Activated T-cell treated with anti-CD3 and anti-CD28 coated beads for 48 hours (primary cell): ENCODE measurements around the gene COL20A1.
"Not testable (repeated sequence)": the region's sequence is repeated elsewhere in the genome, so short reads cannot be mapped to it uniquely, and the experiment has no call there.

Experiments
- DNase-seq: peaks from one replicate; pipeline ENCODE4 v3.0.0-alpha.2; 2020; ENCODE audit warnings: low read depth

COL20A1 gene

GRCh38 chr20:63291811-63292210 is 1.2 kb upstream of the COL20A1 start:
- no peak for DNase-seq

DNA sequence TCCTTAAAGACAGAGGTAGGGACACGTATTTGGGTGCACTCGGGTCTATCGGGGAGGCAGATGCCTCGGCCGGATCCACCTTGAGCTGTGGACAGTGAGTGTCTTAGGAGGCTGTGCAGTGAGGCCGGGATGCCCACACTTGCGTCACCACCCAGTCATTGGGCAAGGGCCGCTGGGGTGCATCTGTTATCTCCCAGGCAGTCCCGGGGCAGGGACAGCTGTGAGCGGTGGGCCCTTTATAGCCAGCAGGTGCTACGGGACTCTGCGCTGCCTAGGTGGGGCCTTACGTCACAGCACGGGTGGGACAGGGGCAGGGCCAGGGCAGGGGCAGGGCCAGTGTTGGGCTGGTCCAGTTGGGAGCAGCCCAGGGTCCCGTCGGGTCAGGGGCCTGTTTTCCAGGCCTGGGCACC is 689 bp upstream of the COL20A1 start:
- no peak for DNase-seq

DNA sequence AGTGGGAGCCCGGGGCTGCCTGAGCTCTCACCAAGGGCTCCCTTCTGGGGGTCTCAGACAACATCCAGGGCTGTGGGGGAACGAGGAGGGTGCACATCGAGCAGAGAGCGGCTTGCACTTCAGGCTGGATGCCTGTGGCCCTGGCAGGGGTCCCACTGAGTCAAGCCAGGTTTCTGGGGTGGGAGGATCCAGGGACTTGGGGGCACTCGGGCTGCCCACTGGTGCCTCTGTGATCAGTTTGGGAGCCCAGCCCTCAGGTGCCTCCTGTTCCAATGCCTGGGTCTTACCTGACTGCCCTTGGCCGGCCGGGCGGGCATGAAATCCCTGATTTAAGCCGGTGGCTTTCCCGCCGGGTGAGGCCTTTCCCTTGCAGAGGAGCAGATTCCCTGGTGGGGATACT is 470 bp downstream of the COL20A1 start:
- DNase-seq, result no peak

GRCh38 chr20:63293871-63294535 is 1.0 kb downstream of the COL20A1 start:
- no peak for DNase-seq

DNA sequence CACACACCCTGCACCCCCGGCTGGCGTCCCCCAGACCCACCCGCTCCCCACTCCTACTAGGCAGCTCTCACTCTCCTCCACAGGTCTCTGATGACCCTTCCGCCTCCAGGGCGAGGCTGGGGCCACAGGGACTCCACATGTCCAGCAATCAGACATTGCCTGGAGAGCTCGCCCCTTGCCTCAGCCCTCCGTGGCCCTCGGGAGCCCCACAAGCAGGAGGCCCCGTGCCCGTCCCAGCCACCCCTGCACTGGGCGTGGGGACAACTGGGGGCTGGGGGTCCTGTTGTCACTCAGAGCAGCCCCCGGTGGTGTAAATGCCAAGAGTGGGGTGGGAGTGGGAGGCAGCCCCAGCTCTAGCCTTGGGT is 1.5 kb downstream of the COL20A1 start:
- no peak for DNase-seq

- no peak for DNase-seq
These were observed 2.0 kb downstream of the COL20A1 start for GRCh38 chr20:63295018-63295417.

- DNase-seq, result no peak
These were observed 2.4 kb downstream of the COL20A1 start for GRCh38 chr20:63295422-63295821.

DNA sequence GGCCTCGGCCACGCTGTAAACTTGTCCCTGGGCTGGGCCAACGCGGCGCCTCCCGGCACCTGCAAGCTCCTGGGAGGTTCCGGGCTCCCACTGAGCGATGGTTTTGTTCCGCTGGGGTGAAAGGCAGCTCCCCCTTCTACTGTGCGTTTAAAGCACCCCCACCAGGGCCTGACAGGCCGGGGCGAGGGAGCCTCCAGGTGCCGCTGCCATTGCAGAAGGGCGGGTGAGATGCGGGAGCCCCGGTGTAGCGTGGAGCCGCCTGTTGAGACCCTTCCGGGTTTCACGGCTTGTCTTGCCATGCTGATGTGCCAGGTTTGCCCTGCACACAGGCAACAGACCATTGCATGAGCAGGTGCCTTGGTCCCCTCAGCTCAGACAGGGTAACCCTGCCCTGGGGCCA is 2.9 kb downstream of the COL20A1 start:
- DNase-seq, result no peak

GRCh38 chr20:63296531-63297299 is 3.7 kb downstream of the COL20A1 start:
- DNase-seq, result no peak

- no peak for DNase-seq
These were observed 4.4 kb downstream of the COL20A1 start for GRCh38 chr20:63297371-63297781.

DNA sequence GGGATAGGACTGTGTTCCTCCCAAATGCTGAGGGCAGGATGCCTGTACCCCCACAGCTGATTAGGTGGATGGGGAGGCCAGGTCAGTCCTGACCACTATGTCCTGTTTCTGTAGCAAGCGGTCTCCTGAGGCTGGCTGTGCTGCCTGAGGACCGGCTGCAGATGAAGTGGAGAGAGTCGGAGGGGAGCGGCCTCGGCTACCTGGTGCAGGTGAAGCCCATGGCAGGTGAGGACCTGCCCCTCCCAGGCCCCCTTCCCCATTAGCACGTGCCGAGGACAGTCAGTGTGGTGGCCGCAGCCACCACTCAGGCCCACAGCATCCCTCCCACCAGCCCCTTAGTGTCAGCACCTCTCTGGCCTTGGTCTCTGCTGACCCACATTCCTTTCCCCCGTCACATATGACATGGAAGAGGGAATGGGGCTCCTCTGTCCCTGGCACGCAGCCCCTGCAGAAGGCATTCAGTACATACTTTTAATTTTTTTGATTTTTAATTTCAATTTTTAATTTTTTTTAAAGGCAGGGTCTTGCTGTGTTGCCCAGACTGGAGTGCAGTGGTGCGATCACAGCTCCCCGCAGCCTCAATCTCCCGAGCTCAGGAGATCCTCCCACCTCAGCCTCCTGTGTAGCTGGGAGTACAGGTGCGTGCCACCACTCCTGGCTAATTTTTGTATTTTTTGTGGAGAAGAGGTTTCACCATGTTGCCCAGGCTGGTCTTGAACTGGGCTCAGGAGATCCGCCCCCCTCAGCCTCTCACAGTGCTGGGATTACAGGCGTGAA is 5.0 kb downstream of the COL20A1 start:
- DNase-seq, result no peak

DNA sequence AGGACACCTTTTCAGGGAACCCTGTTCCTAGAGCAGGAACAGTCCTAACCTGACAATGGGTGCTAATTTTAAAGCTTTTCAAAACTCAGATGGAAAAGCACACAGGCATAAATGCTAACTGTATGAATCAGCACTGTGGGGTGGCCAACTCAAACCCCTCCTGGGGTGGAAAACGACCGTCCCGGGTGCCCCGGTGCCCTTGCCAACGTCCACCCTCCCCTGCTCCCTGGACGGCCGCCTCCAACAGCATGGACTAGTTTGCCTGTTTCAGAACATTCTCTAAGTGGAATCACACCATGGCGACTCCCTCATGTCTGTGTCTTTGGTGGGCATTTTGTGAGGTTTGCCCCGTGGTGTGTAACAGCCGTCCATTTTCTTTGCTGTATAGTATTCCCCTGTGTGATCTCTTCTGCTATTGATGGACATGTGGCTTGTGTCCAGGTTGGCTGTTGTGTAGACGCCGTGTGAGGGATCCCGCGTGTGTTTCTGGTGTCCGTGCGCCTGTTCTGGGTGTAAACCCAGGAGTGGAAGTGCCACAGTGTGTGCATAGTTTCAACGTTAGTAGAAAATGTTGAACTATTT is 5.8 kb downstream of the COL20A1 start:
- DNase-seq, result no peak

DNA sequence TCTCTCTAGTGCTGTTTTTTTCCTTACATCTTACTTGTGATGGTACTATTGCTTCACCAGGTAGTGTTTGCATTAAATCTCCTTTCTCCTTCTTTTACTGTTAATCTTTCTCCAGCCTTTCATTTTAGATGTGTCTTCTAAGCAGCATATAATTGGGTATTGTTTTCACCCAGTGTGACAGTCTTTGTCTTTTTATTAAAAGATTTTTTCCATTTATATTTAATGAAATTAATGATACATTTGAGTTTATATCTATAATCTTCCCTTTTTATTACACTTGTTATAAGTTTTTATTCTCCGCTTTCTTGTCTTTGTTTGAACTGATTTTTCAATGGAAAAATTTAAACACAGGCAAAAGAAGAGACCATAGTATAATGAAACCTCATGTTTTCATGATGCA is 8.7 kb downstream of the COL20A1 start:
- no peak for DNase-seq

- DNase-seq, result no peak
These were observed 10.2 kb downstream of the COL20A1 start for GRCh38 chr20:63303095-63303666.

- no peak for DNase-seq
These were observed 12.4 kb downstream of the COL20A1 start for GRCh38 chr20:63305393-63305792.

DNA sequence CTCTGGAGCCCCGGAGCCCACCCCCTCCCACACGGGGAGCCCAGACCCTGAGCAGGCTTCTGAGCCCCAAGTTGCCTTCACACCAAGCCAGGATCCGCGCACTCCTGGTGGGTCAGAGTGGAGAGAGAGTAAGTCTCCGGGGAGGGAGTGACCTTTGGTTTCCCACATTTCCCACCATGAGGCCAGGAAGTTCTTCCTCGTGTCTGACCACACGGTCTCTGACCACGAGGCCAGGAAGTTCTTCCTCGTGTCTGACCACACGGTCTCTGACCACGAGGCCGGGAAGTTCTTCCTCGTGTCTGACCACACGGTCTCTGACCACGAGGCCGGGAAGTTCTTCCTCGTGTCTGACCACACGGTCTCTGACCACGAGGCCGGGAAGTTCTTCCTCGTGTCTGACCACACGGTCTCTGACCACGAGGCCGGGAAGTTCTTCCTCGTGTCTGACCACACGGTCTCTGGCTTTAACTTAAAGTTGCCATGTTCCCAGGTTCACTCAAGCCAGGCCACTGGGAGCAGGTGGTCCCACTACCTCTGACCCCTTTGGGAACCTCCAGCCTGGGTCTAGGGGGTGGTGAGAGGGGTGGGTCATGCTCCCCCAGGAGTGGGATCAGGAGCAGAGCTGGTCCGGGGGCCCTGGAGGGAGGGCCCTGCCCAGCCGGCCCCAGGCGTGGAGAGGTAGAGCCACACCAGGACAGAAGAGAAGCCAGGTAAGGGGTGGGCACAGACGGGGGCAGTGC is 13.1 kb downstream of the COL20A1 start:
- not testable (repeated sequence) for DNase-seq

GRCh38 chr20:63306673-63307537 is 13.9 kb downstream of the COL20A1 start:
- no peak for DNase-seq

DNA sequence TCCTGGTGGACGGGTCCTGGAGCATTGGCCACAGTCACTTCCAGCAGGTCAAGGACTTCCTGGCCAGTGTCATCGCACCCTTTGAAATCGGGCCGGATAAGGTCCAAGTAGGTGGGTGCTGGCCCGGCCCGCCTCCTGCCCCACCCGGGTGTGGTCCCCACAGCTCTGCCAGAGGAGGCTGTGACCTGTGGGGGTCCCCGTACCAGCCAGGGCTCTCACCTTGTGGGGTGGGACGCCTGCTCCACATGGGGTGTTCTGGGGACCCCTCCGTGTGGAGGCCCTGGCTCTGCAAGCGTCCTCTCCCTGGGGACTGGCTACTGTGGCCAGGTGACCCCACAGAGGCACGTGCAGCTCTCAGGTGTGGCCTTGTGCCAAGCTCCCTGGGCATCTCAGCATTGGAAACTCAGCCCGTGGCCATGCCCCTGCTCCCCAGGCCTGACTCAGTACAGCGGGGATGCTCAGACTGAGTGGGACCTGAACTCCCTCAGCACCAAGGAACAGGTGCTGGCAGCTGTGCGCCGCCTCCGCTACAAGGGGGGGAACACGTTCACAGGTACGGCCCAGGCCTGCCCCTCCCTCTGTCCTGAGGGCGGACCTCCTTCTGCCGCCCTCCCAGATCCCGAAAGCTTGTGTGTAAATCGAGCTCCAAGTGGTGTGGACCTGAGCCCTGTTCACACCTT is 14.7 kb downstream of the COL20A1 start:
- no peak for DNase-seq

GRCh38 chr20:63308218-63308911 is 15.4 kb downstream of the COL20A1 start:
- no peak for DNase-seq
